Hepatocyte (in vitro differentiated cells): ENCODE data around the gene PRDM15.

Experiments used
- CTCF ChIP-seq: fragments of 200-600 bp; sonication (generic); IDR thresholded peaks from 2 replicates; pipeline ENCODE4 v1.5.1; 2016; ENCODE audit warnings: antibody characterized with exemption, mild to moderate bottlenecking; ENCODE audit not compliant: poor library complexity
- EZH2 ChIP-seq: fragments of 200-600 bp; sonication (generic); IDR thresholded peaks from 2 replicates; pipeline ENCODE4 v1.6.1; 2016; ENCODE audit warnings: antibody characterized with exemption, mild to moderate bottlenecking, borderline replicate concordance
- EZH2phosphoT487 ChIP-seq: fragments of 200-600 bp; sonication (generic); IDR thresholded peaks from one replicate; pipeline ENCODE4 v1.6.1; 2018; ENCODE audit warnings: antibody characterized with exemption, mild to moderate bottlenecking, low read depth, moderate library complexity; ENCODE audit not compliant: unreplicated experiment, severe bottlenecking

- TF ChIP-seq CTCF = no peak
- TF ChIP-seq EZH2phosphoT487 = no peak
- TF ChIP-seq EZH2 = no peak
Observed at GRCh38 chr21:41813226-41813625, 65.9 kb downstream of the PRDM15 start.
